GM12878 (cell line): Measurements from ENCODE around the gene PYHIN1.

ENCODE experiments used
- CBX5 ChIP-seq: sonication (generic); IDR thresholded peaks from 2 replicates; pipeline ENCODE4 v1.6.1; 2016; ENCODE audit warnings: low read depth, moderate library complexity, mild to moderate bottlenecking, inconsistent platforms
- CHD4 ChIP-seq: fragments of 200-600 bp; sonication (generic); IDR thresholded peaks from 2 replicates; pipeline ENCODE4 v1.6.1; 2016; ENCODE audit warnings: mild to moderate bottlenecking
- SMC3 ChIP-seq: IDR thresholded peaks from 2 replicates; pipeline ENCODE4 v1.6.1; 2011; ENCODE audit warnings: low read length, improper control_type of control experiment, borderline replicate concordance
- SREBF2 ChIP-seq: IDR thresholded peaks from 2 replicates; pipeline ENCODE4 v1.6.1; 2012; ENCODE audit warnings: mild to moderate bottlenecking, low read length
- TCF7 ChIP-seq: IDR thresholded peaks from 2 replicates; pipeline ENCODE4 v1.6.1; 2014; ENCODE audit warnings: antibody characterized with exemption, borderline replicate concordance
- ZBED1 ChIP-seq: IDR thresholded peaks from 2 replicates; pipeline ENCODE4 v1.6.1; 2016; ENCODE audit warnings: borderline replicate concordance
- TF ChIP-seq, protein P1 (sequence below), 3 experiments: IDR thresholded peaks in 2 of 3; conservative IDR thresholded peaks in 1 of 3; 2 replicates each; pipeline ENCODE4 v1.5.1; 2011; ENCODE audit warnings: low read depth in 3 of 3, low read length in 3 of 3, mild to moderate bottlenecking in 3 of 3, control low read depth in 2 of 3, moderate library complexity in 2 of 3, inconsistent platforms in 1 of 3, mixed read lengths in 1 of 3; ENCODE audit not compliant: control insufficient read depth in 2 of 3, insufficient read depth in 1 of 3; ENCODE audit errors: extremely low read depth in 1 of 3
- TF ChIP-seq, protein P2 (sequence below): fragments of 150-350 bp; IDR thresholded peaks from 2 replicates; pipeline ENCODE4 v1.6.1; 2014; ENCODE audit warnings: mild to moderate bottlenecking, low read depth, low read length
- TF ChIP-seq, protein P3 (sequence below): IDR thresholded peaks from 2 replicates; pipeline ENCODE4 v1.6.1; 2012; ENCODE audit warnings: mild to moderate bottlenecking, low read depth, low read length

DNA sequence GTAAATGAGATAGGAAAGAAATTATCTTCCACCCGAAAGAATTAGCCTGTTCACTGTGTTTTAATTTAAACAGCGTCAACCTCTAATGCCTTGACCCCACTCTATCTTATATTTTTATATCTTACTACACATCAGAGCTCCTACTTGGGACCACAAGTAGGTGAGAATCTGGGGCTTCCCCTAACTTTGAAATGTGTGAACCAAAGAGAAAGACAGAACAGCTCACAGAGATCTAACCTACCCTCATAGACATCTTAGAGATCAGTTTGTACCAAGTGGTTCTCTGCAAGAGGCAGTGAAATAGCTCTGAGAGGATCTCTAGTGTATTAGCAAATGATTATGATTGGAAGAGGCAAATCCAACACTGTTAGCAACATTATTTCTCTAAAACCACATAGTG is 47.4 kb downstream of the PYHIN1 start:
- TF ChIP-seq, protein P1, sequence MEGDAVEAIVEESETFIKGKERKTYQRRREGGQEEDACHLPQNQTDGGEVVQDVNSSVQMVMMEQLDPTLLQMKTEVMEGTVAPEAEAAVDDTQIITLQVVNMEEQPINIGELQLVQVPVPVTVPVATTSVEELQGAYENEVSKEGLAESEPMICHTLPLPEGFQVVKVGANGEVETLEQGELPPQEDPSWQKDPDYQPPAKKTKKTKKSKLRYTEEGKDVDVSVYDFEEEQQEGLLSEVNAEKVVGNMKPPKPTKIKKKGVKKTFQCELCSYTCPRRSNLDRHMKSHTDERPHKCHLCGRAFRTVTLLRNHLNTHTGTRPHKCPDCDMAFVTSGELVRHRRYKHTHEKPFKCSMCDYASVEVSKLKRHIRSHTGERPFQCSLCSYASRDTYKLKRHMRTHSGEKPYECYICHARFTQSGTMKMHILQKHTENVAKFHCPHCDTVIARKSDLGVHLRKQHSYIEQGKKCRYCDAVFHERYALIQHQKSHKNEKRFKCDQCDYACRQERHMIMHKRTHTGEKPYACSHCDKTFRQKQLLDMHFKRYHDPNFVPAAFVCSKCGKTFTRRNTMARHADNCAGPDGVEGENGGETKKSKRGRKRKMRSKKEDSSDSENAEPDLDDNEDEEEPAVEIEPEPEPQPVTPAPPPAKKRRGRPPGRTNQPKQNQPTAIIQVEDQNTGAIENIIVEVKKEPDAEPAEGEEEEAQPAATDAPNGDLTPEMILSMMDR (IDR thresholded peaks at IDR 0.05 in 2 of 3, conservative IDR thresholded peaks at IDR 0.05 in 1 of 3; ENCODE audit: control insufficient read depth in 2 of 3, extremely low read depth in 1 of 3, insufficient read depth in 1 of 3, low read depth in 3 of 3, low read length in 3 of 3), result no peak
- TF ChIP-seq, protein P2, sequence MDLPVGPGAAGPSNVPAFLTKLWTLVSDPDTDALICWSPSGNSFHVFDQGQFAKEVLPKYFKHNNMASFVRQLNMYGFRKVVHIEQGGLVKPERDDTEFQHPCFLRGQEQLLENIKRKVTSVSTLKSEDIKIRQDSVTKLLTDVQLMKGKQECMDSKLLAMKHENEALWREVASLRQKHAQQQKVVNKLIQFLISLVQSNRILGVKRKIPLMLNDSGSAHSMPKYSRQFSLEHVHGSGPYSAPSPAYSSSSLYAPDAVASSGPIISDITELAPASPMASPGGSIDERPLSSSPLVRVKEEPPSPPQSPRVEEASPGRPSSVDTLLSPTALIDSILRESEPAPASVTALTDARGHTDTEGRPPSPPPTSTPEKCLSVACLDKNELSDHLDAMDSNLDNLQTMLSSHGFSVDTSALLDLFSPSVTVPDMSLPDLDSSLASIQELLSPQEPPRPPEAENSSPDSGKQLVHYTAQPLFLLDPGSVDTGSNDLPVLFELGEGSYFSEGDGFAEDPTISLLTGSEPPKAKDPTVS, result no peak
- TF ChIP-seq ZBED1 (no peak), CHD4 (no peak), SREBF2 (no peak), TCF7 (no peak), CBX5 (no peak), SMC3 (no peak)
- TF ChIP-seq, protein P3, sequence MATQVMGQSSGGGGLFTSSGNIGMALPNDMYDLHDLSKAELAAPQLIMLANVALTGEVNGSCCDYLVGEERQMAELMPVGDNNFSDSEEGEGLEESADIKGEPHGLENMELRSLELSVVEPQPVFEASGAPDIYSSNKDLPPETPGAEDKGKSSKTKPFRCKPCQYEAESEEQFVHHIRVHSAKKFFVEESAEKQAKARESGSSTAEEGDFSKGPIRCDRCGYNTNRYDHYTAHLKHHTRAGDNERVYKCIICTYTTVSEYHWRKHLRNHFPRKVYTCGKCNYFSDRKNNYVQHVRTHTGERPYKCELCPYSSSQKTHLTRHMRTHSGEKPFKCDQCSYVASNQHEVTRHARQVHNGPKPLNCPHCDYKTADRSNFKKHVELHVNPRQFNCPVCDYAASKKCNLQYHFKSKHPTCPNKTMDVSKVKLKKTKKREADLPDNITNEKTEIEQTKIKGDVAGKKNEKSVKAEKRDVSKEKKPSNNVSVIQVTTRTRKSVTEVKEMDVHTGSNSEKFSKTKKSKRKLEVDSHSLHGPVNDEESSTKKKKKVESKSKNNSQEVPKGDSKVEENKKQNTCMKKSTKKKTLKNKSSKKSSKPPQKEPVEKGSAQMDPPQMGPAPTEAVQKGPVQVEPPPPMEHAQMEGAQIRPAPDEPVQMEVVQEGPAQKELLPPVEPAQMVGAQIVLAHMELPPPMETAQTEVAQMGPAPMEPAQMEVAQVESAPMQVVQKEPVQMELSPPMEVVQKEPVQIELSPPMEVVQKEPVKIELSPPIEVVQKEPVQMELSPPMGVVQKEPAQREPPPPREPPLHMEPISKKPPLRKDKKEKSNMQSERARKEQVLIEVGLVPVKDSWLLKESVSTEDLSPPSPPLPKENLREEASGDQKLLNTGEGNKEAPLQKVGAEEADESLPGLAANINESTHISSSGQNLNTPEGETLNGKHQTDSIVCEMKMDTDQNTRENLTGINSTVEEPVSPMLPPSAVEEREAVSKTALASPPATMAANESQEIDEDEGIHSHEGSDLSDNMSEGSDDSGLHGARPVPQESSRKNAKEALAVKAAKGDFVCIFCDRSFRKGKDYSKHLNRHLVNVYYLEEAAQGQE, result no peak
